HepG2 (cell line): ENCODE data around the gene IRAK2. TPM values are rescaled to one million over a fixed set of nuclear protein-coding genes. Genes with fewer than 3 reads are reported as not detected.

Experiments used
- ATAC-seq: fragments of 200-7000 bp; cut with Tn5 transposase; 3 replicates; pipeline ENCODE4 v1.9.1; 2020; ENCODE audit warnings: mild to moderate bottlenecking, moderate library complexity
- BruUV-seq: library from RNA; stranded (reverse); fragments of 400-500 nt; replicated peaks from 2 replicates; lab custom pipeline; 2021; lab: Mats Ljungman, UMichigan
- CTCF ChIA-PET: fragments of 300-600 bp; formaldehyde crosslinking; extraction: SDS; loops from one replicate; lab custom pipeline; 2021; ENCODE audit warnings: low total read pairs, inconsistent platforms, low intra/inter-chr PET ratio; lab: Yijun Ruan, JAX
- POLR2A ChIA-PET: fragments of 350-600 bp; sonication (Branson Sonifier 250); formaldehyde crosslinking; loops from one replicate; lab custom pipeline; 2020; ENCODE audit warnings: antibody characterized with exemption, inconsistent platforms; lab: Yijun Ruan, JAX
- DNase-seq: peaks from one replicate; pipeline ENCODE4 v3.0.0-alpha.2; 2015; ENCODE audit warnings: low spot score
- FAIRE-seq: peaks from 3 replicates; lab custom pipeline; 2011; peaks lifted over from hg19 to GRCh38; lab: Jason Lieb, UNC
- H2AFZ ChIP-seq: one replicate; pipeline ENCODE4 v1.6.1; 2011; ENCODE audit warnings: low read length, inconsistent platforms
- H3K27ac ChIP-seq: fragments of 300-600 bp; 3 replicates; pipeline ENCODE4 v1.8.0; 2011; ENCODE audit warnings: mixed run types, mild to moderate bottlenecking, mixed read lengths, low read length, inconsistent platforms; ENCODE audit not compliant: insufficient read depth; ENCODE audit errors: extremely low read length
- H3K27me3 ChIP-seq, 2 experiments: fragments of 200-600 bp in 1 of 2; 2 replicates in 1 of 2; 3 replicates in 1 of 2; pipeline versions ENCODE4 v1.6.0 to v1.8.0; 2011; ENCODE audit warnings: low read length in 2 of 2, mild to moderate bottlenecking in 2 of 2, moderate library complexity in 2 of 2, inconsistent platforms in 1 of 2; ENCODE audit not compliant: insufficient read depth in 2 of 2, control insufficient read depth in 1 of 2
- H3K36me3 ChIP-seq, 2 experiments: fragments of 200-600 bp in 1 of 2; replicated peaks in 1 of 2; 2 replicates in 1 of 2; 3 replicates in 1 of 2; pipeline versions ENCODE4 v1.5.1 to v1.8.0; 2011; ENCODE audit warnings: low read length in 2 of 2, inconsistent platforms in 1 of 2; ENCODE audit not compliant: insufficient read depth in 2 of 2, control insufficient read depth in 1 of 2
- H3K4me1 ChIP-seq: 2 replicates; pipeline ENCODE4 v1.5.1; 2012; ENCODE audit warnings: low read length, inconsistent platforms; ENCODE audit not compliant: insufficient read depth
- H3K4me2 ChIP-seq: 2 replicates; pipeline ENCODE4 v1.6.0; 2011; ENCODE audit warnings: low read depth, low read length, inconsistent platforms
- H3K4me3 ChIP-seq, 3 experiments: fragments of 200-600 bp in 1 of 3; sonication (generic), shearing (Covaris generic) in 1 of 3; replicated peaks in 1 of 3; 2 replicates each; pipeline ENCODE4 v1.5.1; 2011 to 2016; ENCODE audit warnings: low read length in 3 of 3, inconsistent platforms in 2 of 3, low read depth in 2 of 3, mild to moderate bottlenecking in 2 of 3, control low read depth in 1 of 3, mixed read lengths in 1 of 3; ENCODE audit not compliant: insufficient read depth in 1 of 3
- H3K79me2 ChIP-seq: one replicate; pipeline ENCODE4 v1.6.1; 2011; ENCODE audit warnings: low read length, inconsistent platforms; ENCODE audit not compliant: insufficient read depth
- H3K9ac ChIP-seq: 2 replicates; pipeline ENCODE4 v1.6.0; 2011; ENCODE audit warnings: mild to moderate bottlenecking, low read depth, low read length, inconsistent platforms; ENCODE audit not compliant: insufficient read depth
- H3K9me3 ChIP-seq: 2 replicates; pipeline ENCODE4 v1.5.1; 2012; ENCODE audit warnings: mild to moderate bottlenecking, low read length
- H4K20me1 ChIP-seq: 2 replicates; pipeline ENCODE4 v1.6.0; 2011; ENCODE audit warnings: inconsistent platforms, mild to moderate bottlenecking, low read length, moderate library complexity; ENCODE audit not compliant: insufficient read depth
- ARNTL ChIP-seq: sonication (generic); formaldehyde crosslinking; IDR thresholded peaks from 2 replicates; pipeline ENCODE4 v1.4.0; 2020; ENCODE audit warnings: mild to moderate bottlenecking, missing genetic modification reagents
- FOXM1 ChIP-seq: sonication (generic); formaldehyde crosslinking; IDR thresholded peaks from 2 replicates; pipeline ENCODE4 v1.5.0; 2020; ENCODE audit warnings: missing genetic modification reagents
- MXD4 ChIP-seq: IDR thresholded peaks from 2 replicates; pipeline ENCODE4 v1.6.1; 2016; ENCODE audit warnings: mild to moderate bottlenecking, missing biosample characterization, missing genetic modification reagents
- SNAI1 ChIP-seq: sonication (generic); formaldehyde crosslinking; IDR thresholded peaks from 2 replicates; pipeline ENCODE4 v1.5.0; 2020; ENCODE audit warnings: mild to moderate bottlenecking, missing genetic modification reagents, borderline replicate concordance
- SNAPC2 ChIP-seq: sonication (generic); formaldehyde crosslinking; IDR thresholded peaks from 2 replicates; pipeline ENCODE4 v1.8.1; 2022; ENCODE audit warnings: mild to moderate bottlenecking, missing genetic modification reagents
- SRF ChIP-seq: IDR thresholded peaks from 2 replicates; pipeline ENCODE4 v1.6.1; 2011; ENCODE audit warnings: mild to moderate bottlenecking, low read depth, low read length, moderate library complexity
- WGBS: methylation state at CpG from one replicate; pipeline ENCODE4 v1.1.6; 2017; ENCODE audit warnings: low lambda C conversion rate; 5-methylcytosine and 5-hydroxymethylcytosine counted together
- in situ Hi-C: cut with HindIII; loops from 2 replicates; pipeline ENCODE4 v1.10.0; 2017; ENCODE audit warnings: low pct_unique_long_range_greater_than_20kb; ENCODE audit not compliant: extremely low pct_ligation_motif_present
- intact Hi-C: fragments of 100-400 bp; cut with micrococcal nuclease; formaldehyde crosslinking; loops from one replicate; pipeline ENCODE4 v1.10.0; 2022; ENCODE audit not compliant: unreplicated experiment
- polyA plus RNA-seq, 8 experiments: library from polyadenylated mRNA; depleted of rRNA in 3 of 8; stranded (reverse) in 7 of 8; unstranded in 1 of 8; fragments of >200 nt; fragmentation: Illumina TruSeq in 4 of 8; extraction: Trizol in 4 of 8; gene quantifications; 2 replicates each; pipeline versions ENCODE4 v1.2.1 to v1.2.3, GENCODE V29; 2011 to 2016; ENCODE audit warnings: low read depth in 4 of 8, missing spikeins in 1 of 8, mixed read lengths in 1 of 8; ENCODE audit not compliant: insufficient read depth in 1 of 8
- total RNA-seq, 5 experiments: library from RNA; depleted of rRNA; stranded (reverse); fragments of >200 nt; fragmentation: Illumina TruSeq; extraction: Trizol; gene quantifications; 2 replicates each; pipeline ENCODE4 v1.2.3, GENCODE V29; 2016; ENCODE audit warnings: low read depth in 1 of 5
- TF ChIP-seq, protein P1 (sequence below): sonication (generic); formaldehyde crosslinking; IDR thresholded peaks from 2 replicates; pipeline ENCODE4 v1.4.0; 2020; ENCODE audit warnings: missing genetic modification reagents
- TF ChIP-seq, protein P2 (sequence below): sonication (generic); formaldehyde crosslinking; IDR thresholded peaks from 2 replicates; pipeline ENCODE4 v1.4.0; 2020; ENCODE audit warnings: mild to moderate bottlenecking, low read depth, missing genetic modification reagents

IRAK2 gene
- total and polyA plus RNA-seq, 2 of the 13 experiments (the other 11 are each of a cell fraction or from before 2014, with no cell fraction given): 13.1 to 23.3 TPM

DNA sequence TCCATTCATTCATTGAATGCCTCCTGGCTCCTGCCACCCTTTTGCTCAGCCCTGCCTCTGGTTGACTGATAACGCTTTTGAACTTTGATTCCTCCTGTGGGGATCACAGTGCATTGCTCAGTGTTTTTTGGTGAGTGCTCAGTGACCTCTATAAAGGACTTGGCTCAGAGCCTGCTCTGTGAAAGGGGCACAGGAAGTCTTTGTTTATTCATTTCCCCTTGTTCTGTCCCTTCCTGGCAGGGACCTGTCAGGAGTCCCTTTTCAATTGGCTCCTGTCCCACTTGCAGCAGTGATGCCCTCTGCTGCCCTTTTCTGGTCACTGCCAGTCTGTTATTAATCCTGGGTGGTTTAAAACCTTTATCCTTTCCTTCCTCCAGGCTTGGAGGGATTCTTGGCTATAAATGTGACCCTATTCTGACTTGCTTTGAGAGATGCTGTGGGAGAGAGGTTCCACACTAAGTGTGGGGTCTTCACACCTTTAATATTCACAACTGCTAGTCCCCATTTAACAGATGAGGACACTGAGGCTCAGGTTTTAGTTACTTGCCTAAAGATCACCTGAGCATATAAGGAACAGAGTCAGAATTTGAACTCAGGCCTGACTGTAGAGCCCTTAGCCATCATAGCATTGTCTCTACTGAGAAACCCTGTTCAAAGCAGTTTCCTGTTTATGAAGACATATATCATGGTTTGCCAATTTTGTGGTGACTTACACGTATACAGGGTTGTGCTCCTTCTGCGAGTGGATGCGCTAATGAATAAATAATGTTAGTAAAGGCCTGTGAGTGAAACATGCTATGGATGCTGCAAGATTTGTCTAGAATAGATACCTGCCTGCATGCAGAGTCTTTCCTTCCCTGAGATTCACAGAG is 60.3 kb downstream of the IRAK2 start (continued):
- TF ChIP-seq, protein P1, sequence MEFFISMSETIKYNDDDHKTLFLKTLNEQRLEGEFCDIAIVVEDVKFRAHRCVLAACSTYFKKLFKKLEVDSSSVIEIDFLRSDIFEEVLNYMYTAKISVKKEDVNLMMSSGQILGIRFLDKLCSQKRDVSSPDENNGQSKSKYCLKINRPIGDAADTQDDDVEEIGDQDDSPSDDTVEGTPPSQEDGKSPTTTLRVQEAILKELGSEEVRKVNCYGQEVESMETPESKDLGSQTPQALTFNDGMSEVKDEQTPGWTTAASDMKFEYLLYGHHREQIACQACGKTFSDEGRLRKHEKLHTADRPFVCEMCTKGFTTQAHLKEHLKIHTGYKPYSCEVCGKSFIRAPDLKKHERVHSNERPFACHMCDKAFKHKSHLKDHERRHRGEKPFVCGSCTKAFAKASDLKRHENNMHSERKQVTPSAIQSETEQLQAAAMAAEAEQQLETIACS (CRISPR knock-in tag): no peak
- TF ChIP-seq, protein P2, sequence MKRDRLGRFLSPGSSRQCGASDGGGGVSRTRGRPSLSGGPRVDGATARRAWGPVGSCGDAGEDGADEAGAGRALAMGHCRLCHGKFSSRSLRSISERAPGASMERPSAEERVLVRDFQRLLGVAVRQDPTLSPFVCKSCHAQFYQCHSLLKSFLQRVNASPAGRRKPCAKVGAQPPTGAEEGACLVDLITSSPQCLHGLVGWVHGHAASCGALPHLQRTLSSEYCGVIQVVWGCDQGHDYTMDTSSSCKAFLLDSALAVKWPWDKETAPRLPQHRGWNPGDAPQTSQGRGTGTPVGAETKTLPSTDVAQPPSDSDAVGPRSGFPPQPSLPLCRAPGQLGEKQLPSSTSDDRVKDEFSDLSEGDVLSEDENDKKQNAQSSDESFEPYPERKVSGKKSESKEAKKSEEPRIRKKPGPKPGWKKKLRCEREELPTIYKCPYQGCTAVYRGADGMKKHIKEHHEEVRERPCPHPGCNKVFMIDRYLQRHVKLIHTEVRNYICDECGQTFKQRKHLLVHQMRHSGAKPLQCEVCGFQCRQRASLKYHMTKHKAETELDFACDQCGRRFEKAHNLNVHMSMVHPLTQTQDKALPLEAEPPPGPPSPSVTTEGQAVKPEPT (CRISPR knock-in tag): no peak
- TF ChIP-seq ARNTL (CRISPR knock-in tag) (peak; percentile 48; the same call in 1 of the 2 replicates), MXD4 (CRISPR knock-in tag) (peak; percentile 50; the same call in 1 of the 2 replicates), SNAI1 (CRISPR knock-in tag) (no peak)

DNA sequence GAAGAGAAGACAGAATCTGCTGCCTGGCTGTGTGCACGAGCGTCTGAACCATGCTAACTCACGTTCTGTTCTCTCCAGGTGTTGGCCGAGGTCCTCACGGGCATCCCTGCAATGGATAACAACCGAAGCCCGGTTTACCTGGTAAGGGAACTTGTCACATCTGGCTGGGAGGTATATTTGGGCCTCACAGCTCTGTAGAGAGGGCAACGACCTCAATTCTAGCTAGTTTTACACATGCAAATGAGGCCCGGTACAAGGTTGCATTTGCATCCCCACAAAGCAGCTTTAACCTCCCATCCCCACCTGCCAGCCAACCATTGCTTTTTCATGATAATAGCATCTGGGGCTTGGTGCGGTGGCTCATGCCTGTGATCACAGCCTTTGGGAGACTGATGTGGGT is 61.6 kb downstream of the IRAK2 start:
- TF ChIP-seq SNAPC2 (CRISPR knock-in tag): no peak
- TF ChIP-seq SRF: no peak
- no peak for TF ChIP-seq FOXM1 (CRISPR knock-in tag)
- TF ChIP-seq, all 625 proteins: peak for 0
- ATAC-seq (no peak), FAIRE-seq (no peak), DNase-seq (no peak)
- intact Hi-C loops (loop anchor here (5.0 kb wide), 1 partner anchor 384 kb away; the partner anchor contains the start of gene RPUSD3), in situ Hi-C loops (loop anchor here (10.0 kb wide), 1 partner anchor 61 kb away; the partner anchor contains the start of gene IRAK2)
- no peaks in the 10 kb centered on the region for H3K27me3 ChIP-seq
- ChIA-PET POLR2A (no interaction called here), CTCF (no interaction called here)
- BruUV-seq: no TSS peak
- no peaks in the 10 kb centered on the region for H3K9me3 ChIP-seq
- no peak overlapping the region for H3K4me3 ChIP-seq
- no peaks in the 10 kb centered on the region for H3K79me2 ChIP-seq
- H3K9ac ChIP-seq: no peak overlapping the region
- no peak overlapping the region for H2AFZ ChIP-seq
- no peak overlapping the region for H3K27ac ChIP-seq
- no peaks in the 10 kb centered on the region for H4K20me1 ChIP-seq
- H3K4me2 ChIP-seq: no peak overlapping the region
- 97% methylated on average over 7 of the region's 10 CpGs for WGBS
- H3K4me1 ChIP-seq: peaks cover 42% of the 10 kb centered on the region
- peaks cover 21 to 39% of the 10 kb centered on the region in 2 experiments for H3K36me3 ChIP-seq
